Sigmoid colon (tissue), 7 donors: Measurements from ENCODE around the gene KIF24. TPM values are rescaled to one million over a fixed set of nuclear protein-coding genes. Genes with fewer than 3 reads are reported as not detected.
"Not testable (repeated sequence)": the region's sequence is repeated elsewhere in the genome, so short reads cannot be mapped to it uniquely, and the experiment has no call there.

Experiments
- DNase-seq: peaks from one replicate; pipeline ENCODE4 v3.0.0-alpha.2; 2019
- H3K27ac ChIP-seq, 4 donors: fragments of 200-600 bp; sonication (generic); one replicate each; pipeline ENCODE4 v1.5.1; 2016 to 2019; ENCODE audit warnings: mild to moderate bottlenecking in 1 of 4
- H3K27me3 ChIP-seq, 3 donors: fragments of 200-600 bp; sonication (generic); one replicate each; pipeline ENCODE4 v1.5.1; 2019; ENCODE audit warnings: mild to moderate bottlenecking in 1 of 3
- H3K36me3 ChIP-seq, 4 donors: fragments of 200-600 bp; sonication (generic); one replicate each; pipeline ENCODE4 v1.5.1; 2016 to 2019
- H3K4me1 ChIP-seq, 4 donors: fragments of 200-600 bp; sonication (generic); one replicate each; pipeline ENCODE4 v1.5.1; 2017 to 2019
- H3K4me3 ChIP-seq, 4 donors: fragments of 200-600 bp; sonication (generic); one replicate each; pipeline ENCODE4 v1.5.1; 2017 to 2019; ENCODE audit warnings: mild to moderate bottlenecking in 2 of 4, moderate library complexity in 1 of 4
- H3K9me3 ChIP-seq, 4 donors: fragments of 200-600 bp in 3 of 4; sonication (generic) in 3 of 4; one replicate each; pipeline versions ENCODE4 v1.5.1 to v1.6.1; 2013 to 2019
- EP300 ChIP-seq, 4 donors: sonication (generic); formaldehyde crosslinking; IDR thresholded peaks; one replicate each; pipeline ENCODE4 v1.6.1; 2017; ENCODE audit warnings: antibody characterized with exemption in 4 of 4
- POLR2A ChIP-seq, 2 donors: fragments of 450-650 bp; IDR thresholded peaks; one replicate each; pipeline ENCODE4 v1.6.1; 2016; ENCODE audit warnings: antibody characterized with exemption in 2 of 2, mild to moderate bottlenecking in 2 of 2, moderate library complexity in 2 of 2
- POLR2AphosphoS5 ChIP-seq, 4 donors: sonication (generic); formaldehyde crosslinking; IDR thresholded peaks; one replicate each; pipeline ENCODE4 v1.6.1; 2017; ENCODE audit warnings: antibody characterized with exemption in 4 of 4
- WGBS, 2 donors: extraction: QIAGEN DNeasy Blood & Tissue Kit; methylation state at CpG; one replicate each; pipeline ENCODE4 v1.1.7; 2013; 5-methylcytosine and 5-hydroxymethylcytosine counted together
- intact Hi-C: fragments of 100-400 bp; cut with DNase I; formaldehyde crosslinking; loops from one replicate; pipeline ENCODE4 v1.15.1; 2023
- polyA plus RNA-seq, 3 donors: library from polyadenylated mRNA; stranded (reverse); fragments of 200-250 nt; gene quantifications; one replicate each; pipeline ENCODE4 v1.2.3, GENCODE V29; 2013
- total RNA-seq, 4 donors: library from RNA; depleted of rRNA; stranded (reverse); fragments of >200 nt; gene quantifications; one replicate each; pipeline ENCODE4 v1.1.0, GENCODE V29; 2016
- TF ChIP-seq, protein P1 (sequence below), 4 experiments: fragments of 450-650 bp in 3 of 4; fragments of 200-600 bp in 1 of 4; IDR thresholded peaks; one replicate each; pipeline ENCODE4 v1.5.1; 2016 to 2019; ENCODE audit warnings: antibody characterized with exemption in 4 of 4, mild to moderate bottlenecking in 3 of 4, moderate library complexity in 2 of 4
- donor health status: healthy with polysubstance abuse.
- donor health status: Bipolar disorder and iron deficiency.
- donor health status: healthy.

Gene KIF24
- total and polyA plus RNA-seq, 7 donors, result under 0.01 to 1.6 (median 0.46) TPM

DNA sequence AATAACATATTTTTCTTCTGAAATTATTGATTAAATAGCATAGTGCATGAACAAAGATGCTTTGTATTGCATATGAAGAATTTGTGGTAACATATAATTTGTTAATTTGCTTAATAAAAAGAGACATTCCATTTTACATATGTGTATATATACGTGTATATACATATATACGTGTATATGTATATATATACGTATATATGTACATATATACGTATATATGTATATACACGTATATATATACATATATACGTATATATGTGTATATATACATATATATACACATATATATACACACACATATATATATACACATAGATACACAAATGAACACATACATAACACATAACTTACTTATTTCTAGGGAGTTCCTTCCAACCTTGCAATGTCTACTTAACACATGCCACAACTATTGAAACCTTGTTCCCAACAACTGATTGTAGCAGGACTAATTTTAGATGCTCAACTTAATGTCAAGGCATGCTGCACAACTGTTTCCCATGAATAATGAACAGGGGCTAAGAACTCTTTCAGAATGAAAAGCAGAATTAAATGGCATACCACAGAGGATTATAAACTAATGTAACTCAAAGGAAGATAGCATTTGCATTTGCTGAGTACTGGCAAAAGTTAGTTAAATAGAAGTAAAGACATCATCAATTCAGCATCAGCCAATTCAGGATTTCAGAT lies 17.4 kb downstream of the KIF24 start:
- no peaks in the 10 kb centered on the region for H3K36me3 ChIP-seq
- no peak overlapping the region for H3K27ac ChIP-seq
- TF ChIP-seq POLR2AphosphoS5 (IDR thresholded peaks at IDR 0.05), result no peak
- no peak for TF ChIP-seq POLR2A (IDR thresholded peaks at IDR 0.05)
- TF ChIP-seq, protein P1, sequence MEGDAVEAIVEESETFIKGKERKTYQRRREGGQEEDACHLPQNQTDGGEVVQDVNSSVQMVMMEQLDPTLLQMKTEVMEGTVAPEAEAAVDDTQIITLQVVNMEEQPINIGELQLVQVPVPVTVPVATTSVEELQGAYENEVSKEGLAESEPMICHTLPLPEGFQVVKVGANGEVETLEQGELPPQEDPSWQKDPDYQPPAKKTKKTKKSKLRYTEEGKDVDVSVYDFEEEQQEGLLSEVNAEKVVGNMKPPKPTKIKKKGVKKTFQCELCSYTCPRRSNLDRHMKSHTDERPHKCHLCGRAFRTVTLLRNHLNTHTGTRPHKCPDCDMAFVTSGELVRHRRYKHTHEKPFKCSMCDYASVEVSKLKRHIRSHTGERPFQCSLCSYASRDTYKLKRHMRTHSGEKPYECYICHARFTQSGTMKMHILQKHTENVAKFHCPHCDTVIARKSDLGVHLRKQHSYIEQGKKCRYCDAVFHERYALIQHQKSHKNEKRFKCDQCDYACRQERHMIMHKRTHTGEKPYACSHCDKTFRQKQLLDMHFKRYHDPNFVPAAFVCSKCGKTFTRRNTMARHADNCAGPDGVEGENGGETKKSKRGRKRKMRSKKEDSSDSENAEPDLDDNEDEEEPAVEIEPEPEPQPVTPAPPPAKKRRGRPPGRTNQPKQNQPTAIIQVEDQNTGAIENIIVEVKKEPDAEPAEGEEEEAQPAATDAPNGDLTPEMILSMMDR (IDR thresholded peaks at IDR 0.05), result no peak
- TF ChIP-seq EP300 (IDR thresholded peaks at IDR 0.05), result no peak
- no peak for DNase-seq
- no peaks in the 10 kb centered on the region for H3K27me3 ChIP-seq
- H3K4me1 ChIP-seq, result no peaks in the 10 kb centered on the region
- intact Hi-C loops, result loop anchor here (10.0 kb wide), 1 partner anchor 1177 kb away; no protein-coding TSS in a partner anchor
- H3K4me3 ChIP-seq, result no peak overlapping the region
- no peaks in the 10 kb centered on the region for H3K9me3 ChIP-seq
- WGBS, 2 donors, result 95 to 96% methylated on average over 6 of the region's 6 CpGs

DNA sequence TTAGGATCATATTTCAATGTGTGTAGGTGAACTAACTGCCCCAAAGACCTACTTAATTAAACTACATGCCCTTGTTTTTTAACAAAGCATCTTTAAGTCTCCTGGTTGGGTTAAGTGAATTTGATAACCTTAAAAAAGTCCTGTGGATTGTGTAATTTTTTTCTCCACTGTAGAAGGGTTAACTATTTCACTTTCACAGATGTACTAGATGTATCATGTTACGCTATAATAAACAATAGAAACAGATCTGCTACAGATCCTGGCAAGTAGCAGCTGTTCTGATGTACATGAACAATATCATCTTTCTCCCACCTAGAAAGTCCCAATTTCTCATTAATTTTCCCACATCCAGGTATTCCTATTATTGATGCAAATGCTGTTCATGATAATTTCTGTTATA lies 18.9 kb downstream of the KIF24 start:
- no peak for DNase-seq
- TF ChIP-seq POLR2A (IDR thresholded peaks at IDR 0.05), result no peak
- TF ChIP-seq POLR2AphosphoS5 (IDR thresholded peaks at IDR 0.05), result no peak
- no peak overlapping the region for H3K4me3 ChIP-seq
- H3K36me3 ChIP-seq, result no peaks in the 10 kb centered on the region
- no peak overlapping the region for H3K27ac ChIP-seq
- intact Hi-C loops, result loop anchor here (10.0 kb wide), 1 partner anchor 1175 kb away; no protein-coding TSS in a partner anchor
- 93 to 100% methylated on average over 1 of the region's 1 CpG for WGBS, 2 donors
- no peaks in the 10 kb centered on the region for H3K9me3 ChIP-seq
- no peaks in the 10 kb centered on the region for H3K27me3 ChIP-seq
- no peaks in the 10 kb centered on the region for H3K4me1 ChIP-seq

DNA sequence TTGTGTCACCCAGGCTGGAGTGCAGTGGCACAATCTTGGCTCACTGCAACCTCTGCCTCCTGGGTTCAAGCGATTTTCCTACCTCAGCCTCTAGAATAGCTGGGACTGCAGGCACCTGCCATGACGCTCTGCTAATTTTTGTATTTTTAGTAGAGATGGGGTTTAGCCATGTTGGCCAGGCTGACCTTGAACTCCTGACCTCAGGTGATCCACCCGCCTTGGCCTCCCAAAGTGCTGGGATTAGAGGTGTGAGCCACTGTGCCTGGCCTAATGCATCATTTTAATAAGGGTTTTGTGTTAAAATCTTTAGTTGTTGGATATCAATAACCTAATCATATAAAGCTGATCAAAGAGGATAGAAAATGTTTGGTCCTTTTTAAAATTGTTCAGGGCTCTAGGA lies 20.8 kb downstream of the KIF24 start:
- H3K4me1 ChIP-seq, DNase-seq, intact Hi-C loops, H3K4me3 ChIP-seq, H3K27ac ChIP-seq, H3K27me3 ChIP-seq, H3K36me3 ChIP-seq, H3K9me3 ChIP-seq: not testable (repeated sequence)
- 98% methylated on average over 3 of the region's 3 CpGs for WGBS, 2 donors

DNA sequence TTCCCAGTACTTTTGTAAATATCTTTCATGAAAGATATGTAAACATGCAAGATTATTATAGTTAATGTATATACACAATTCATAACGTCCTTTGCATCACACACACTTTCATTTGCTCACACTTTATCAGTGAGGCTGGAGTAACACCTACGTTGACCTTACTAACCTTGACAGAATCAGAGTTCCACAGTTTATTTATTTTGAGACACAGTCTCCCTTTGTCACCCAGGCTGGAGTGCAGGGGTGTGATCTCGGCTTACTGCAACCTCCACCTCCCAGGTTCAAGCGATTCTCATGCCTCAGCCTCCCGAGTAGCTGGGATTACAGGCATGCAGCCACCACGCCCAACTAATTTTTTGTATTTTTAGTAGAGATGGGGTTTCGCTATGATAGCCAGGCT lies 28.0 kb downstream of the KIF24 start:
- intact Hi-C loops, DNase-seq, H3K27ac ChIP-seq, H3K4me1 ChIP-seq, H3K36me3 ChIP-seq, H3K4me3 ChIP-seq, H3K9me3 ChIP-seq, H3K27me3 ChIP-seq: not testable (repeated sequence)
- 53 to 83% methylated on average over 7 of the region's 7 CpGs for WGBS, 2 donors

DNA sequence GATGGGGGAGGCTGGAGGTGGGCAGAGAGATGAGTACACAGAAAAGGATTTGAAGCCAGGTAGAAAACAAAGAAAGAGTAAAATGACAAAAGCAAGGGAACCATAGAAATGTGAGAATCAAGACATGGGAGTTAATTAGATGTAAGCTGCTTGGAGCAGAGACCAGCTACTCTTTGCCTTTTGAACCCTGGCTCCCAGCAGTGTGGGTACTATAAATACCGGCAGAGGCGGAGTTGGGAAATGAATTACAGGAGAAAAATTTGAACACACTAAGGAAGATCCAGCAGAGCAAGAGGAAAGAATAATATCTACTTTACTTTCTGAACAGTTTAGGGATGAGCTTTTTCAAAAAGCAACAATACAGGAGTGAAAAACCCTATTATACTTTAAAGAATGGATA lies 36.5 kb downstream of the KIF24 start:
- Histone ChIP-seq H3K36me3 (no peaks in the 10 kb centered on the region), H3K9me3 (no peaks in the 10 kb centered on the region), H3K27me3 (no peaks in the 10 kb centered on the region), H3K4me3 (no peak overlapping the region), H3K27ac (no peak overlapping the region), H3K4me1 (no peaks in the 10 kb centered on the region)
- intact Hi-C loops, result no loop called here
- DNase-seq, result no peak
- TF ChIP-seq POLR2AphosphoS5 (IDR thresholded peaks at IDR 0.05) (no peak), EP300 (IDR thresholded peaks at IDR 0.05) (no peak), POLR2A (IDR thresholded peaks at IDR 0.05) (no peak)
- TF ChIP-seq, protein P1 (IDR thresholded peaks at IDR 0.05), result no peak
- WGBS, 2 donors, result 33 to 59% methylated on average over 2 of the region's 2 CpGs

DNA sequence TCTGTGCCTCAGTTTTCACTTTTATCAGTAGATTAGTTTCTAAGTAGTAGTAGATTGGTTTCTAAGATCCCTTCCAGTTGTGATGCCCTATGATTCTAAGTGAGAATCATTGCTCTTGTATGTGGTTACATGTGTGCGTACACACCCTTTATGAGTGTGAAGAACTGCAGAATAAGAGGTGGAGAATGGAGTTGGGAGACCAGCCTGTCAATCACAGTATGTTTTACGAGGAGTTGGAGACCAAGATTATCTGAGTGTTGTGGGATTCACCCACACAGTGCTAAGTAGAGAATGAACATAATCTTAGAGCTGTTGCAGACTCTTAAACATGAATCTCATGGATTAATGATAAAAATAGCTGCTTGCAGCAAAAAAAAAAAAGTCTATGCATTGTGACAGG lies 37.6 kb downstream of the KIF24 start:
- DNase-seq, result no peak
- Histone ChIP-seq H3K4me1 (no peaks in the 10 kb centered on the region), H3K27me3 (no peaks in the 10 kb centered on the region), H3K36me3 (no peaks in the 10 kb centered on the region), H3K4me3 (no peak overlapping the region), H3K9me3 (no peaks in the 10 kb centered on the region), H3K27ac (no peak overlapping the region)
- intact Hi-C loops, result no loop called here
- WGBS, 2 donors, result 96 to 97% methylated on average over 2 of the region's 2 CpGs
- no peak for TF ChIP-seq POLR2A (IDR thresholded peaks at IDR 0.05)
- no peak for TF ChIP-seq POLR2AphosphoS5 (IDR thresholded peaks at IDR 0.05)
- TF ChIP-seq, protein P1 (IDR thresholded peaks at IDR 0.05), result no peak
- no peak for TF ChIP-seq EP300 (IDR thresholded peaks at IDR 0.05)
